ENCODE measurements around the gene ABT1. TPM values are rescaled to one million over a fixed set of nuclear protein-coding genes. Genes with fewer than 3 reads are reported as not detected.

The ABT1 gene
- total and polyA plus RNA-seq, 2 donors (not counting 1 experiment from before 2014, with no cell fraction given), result 8.3 to 13.4 TPM

- Histone ChIP-seq H3K9me3 (ENCODE audit: control insufficient read depth, insufficient read depth, low read depth, low read length) (no peaks in the 10 kb centered on the region), H3K4me2 (ENCODE audit: extremely low read depth, insufficient read depth, low read length) (peak overlapping the region; percentile 82), H3K4me3 (replicated peaks in 1 of 4; ENCODE audit: control extremely low read depth in 1 of 4, insufficient read depth in 1 of 4, low read depth in 3 of 4, low read length in 4 of 4) (peak overlapping the region; percentile 45 to 82 (median 56)), H3K9ac (ENCODE audit: insufficient read depth, low read length) (no peak overlapping the region), H2AFZ (ENCODE audit: low read length) (no peak overlapping the region), H4K20me1 (ENCODE audit: control insufficient read depth, extremely low read depth, insufficient read depth, low read length) (no peaks in the 10 kb centered on the region), H3K79me2 (ENCODE audit: control insufficient read depth, insufficient read depth, low read length) (no peaks in the 10 kb centered on the region), H3K4me1 (ENCODE audit: control insufficient read depth, extremely low read depth, insufficient read depth, low read length) (no peaks in the 10 kb centered on the region), H3K27me3 (ENCODE audit: control insufficient read depth, insufficient read depth, low read length) (no peaks in the 10 kb centered on the region), H3K27ac (ENCODE audit: insufficient read depth, low read length) (peak overlapping the region; percentile 35), H3K36me3 (ENCODE audit: control insufficient read depth, insufficient read depth, low read length) (no peaks in the 10 kb centered on the region)
- peak; percentile 91 to 93 for DNase-seq (ENCODE audit: low read depth in 2 of 2)
- TF ChIP-seq EZH2 (IDR thresholded peaks at IDR 0.05; ENCODE audit: low read length, missing control alignments), result no peak
- TF ChIP-seq CTCF (conservative IDR thresholded peaks at IDR 0.05 in 1 of 2, IDR thresholded peaks at IDR 0.05 in 1 of 2; ENCODE audit: low read depth in 1 of 2, low read length in 2 of 2), result no peak
These were observed 42.9 kb upstream of the ABT1 start for GRCh38 chr6:26553635-26554446.

- Histone ChIP-seq H3K4me2 (ENCODE audit: extremely low read depth, insufficient read depth, low read length) (peak overlapping the region; percentile 65), H3K4me1 (ENCODE audit: control insufficient read depth, extremely low read depth, insufficient read depth, low read length) (no peaks in the 10 kb centered on the region), H3K27ac (ENCODE audit: insufficient read depth, low read length) (peak overlapping the region; percentile 15), H3K4me3 (replicated peaks in 1 of 4; ENCODE audit: control extremely low read depth in 1 of 4, insufficient read depth in 1 of 4, low read depth in 3 of 4, low read length in 4 of 4) (peak overlapping the region; percentile 33 to 82 (median 45)), H3K79me2 (ENCODE audit: control insufficient read depth, insufficient read depth, low read length) (no peaks in the 10 kb centered on the region), H4K20me1 (ENCODE audit: control insufficient read depth, extremely low read depth, insufficient read depth, low read length) (no peaks in the 10 kb centered on the region), H2AFZ (ENCODE audit: low read length) (no peak overlapping the region), H3K9ac (ENCODE audit: insufficient read depth, low read length) (no peak overlapping the region), H3K9me3 (ENCODE audit: control insufficient read depth, insufficient read depth, low read depth, low read length) (no peaks in the 10 kb centered on the region), H3K36me3 (ENCODE audit: control insufficient read depth, insufficient read depth, low read length) (no peaks in the 10 kb centered on the region), H3K27me3 (ENCODE audit: control insufficient read depth, insufficient read depth, low read length) (no peaks in the 10 kb centered on the region)
- TF ChIP-seq EZH2 (IDR thresholded peaks at IDR 0.05; ENCODE audit: low read length, missing control alignments), result no peak
- TF ChIP-seq CTCF (conservative IDR thresholded peaks at IDR 0.05 in 1 of 2, IDR thresholded peaks at IDR 0.05 in 1 of 2; ENCODE audit: low read depth in 1 of 2, low read length in 2 of 2), result no peak
- DNase-seq (ENCODE audit: low read depth in 2 of 2), result no peak
These were observed 42.4 kb upstream of the ABT1 start for GRCh38 chr6:26554447-26554696.

GRCh38 chr6:26554697-26555504, 41.9 kb upstream of the ABT1 start:
- no peaks in the 10 kb centered on the region for H3K79me2 ChIP-seq (ENCODE audit: control insufficient read depth, insufficient read depth, low read length)
- DNase-seq (ENCODE audit: low read depth in 2 of 2), result peak; percentile 62 to 67
- peak overlapping the region; percentile 65 for H3K4me2 ChIP-seq (ENCODE audit: extremely low read depth, insufficient read depth, low read length)
- peak overlapping the region; percentile 33 to 82 (median 45) for H3K4me3 ChIP-seq (replicated peaks in 1 of 4; ENCODE audit: control extremely low read depth in 1 of 4, insufficient read depth in 1 of 4, low read depth in 3 of 4, low read length in 4 of 4)
- TF ChIP-seq CTCF (conservative IDR thresholded peaks at IDR 0.05 in 1 of 2, IDR thresholded peaks at IDR 0.05 in 1 of 2; ENCODE audit: low read depth in 1 of 2, low read length in 2 of 2) (no peak), EZH2 (IDR thresholded peaks at IDR 0.05; ENCODE audit: low read length, missing control alignments) (no peak)
- no peak overlapping the region for H2AFZ ChIP-seq (ENCODE audit: low read length)
- H3K27ac ChIP-seq (ENCODE audit: insufficient read depth, low read length), result peak overlapping the region; percentile 15
- no peaks in the 10 kb centered on the region for H4K20me1 ChIP-seq (ENCODE audit: control insufficient read depth, extremely low read depth, insufficient read depth, low read length)
- no peaks in the 10 kb centered on the region for H3K27me3 ChIP-seq (ENCODE audit: control insufficient read depth, insufficient read depth, low read length)
- H3K4me1 ChIP-seq (ENCODE audit: control insufficient read depth, extremely low read depth, insufficient read depth, low read length), result no peaks in the 10 kb centered on the region
- no peak overlapping the region for H3K9ac ChIP-seq (ENCODE audit: insufficient read depth, low read length)
- no peaks in the 10 kb centered on the region for H3K9me3 ChIP-seq (ENCODE audit: control insufficient read depth, insufficient read depth, low read depth, low read length)
- no peaks in the 10 kb centered on the region for H3K36me3 ChIP-seq (ENCODE audit: control insufficient read depth, insufficient read depth, low read length)

Measured in fibroblast of lung (primary cell).